ENCODE data around the gene TRAF1.
A peak's percentile ranks its signal among the peaks of the same experiment; 100 is the strongest.

Gene TRAF1

DNA sequence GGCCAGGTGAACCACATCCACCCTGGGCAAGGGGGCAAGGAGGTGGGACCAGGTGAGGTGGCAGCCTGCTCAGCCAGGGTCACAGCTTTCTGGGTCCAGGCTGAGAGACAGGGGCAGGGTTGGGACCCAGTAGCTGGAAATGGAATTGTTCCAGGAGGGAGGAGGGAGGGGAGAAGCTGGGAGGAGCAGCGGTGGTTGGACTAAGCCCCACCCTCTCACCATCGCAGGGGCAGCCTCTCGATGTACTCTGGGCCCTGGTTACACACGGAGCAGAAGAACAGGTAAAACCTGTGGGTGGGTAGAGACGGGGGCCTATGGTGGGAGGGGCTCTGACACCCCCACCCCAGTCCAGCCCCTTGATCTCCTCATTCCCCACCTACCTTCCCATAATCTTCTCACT lies 60.8 kb downstream of the TRAF1 start:
- no peak for DNase-seq

DNA sequence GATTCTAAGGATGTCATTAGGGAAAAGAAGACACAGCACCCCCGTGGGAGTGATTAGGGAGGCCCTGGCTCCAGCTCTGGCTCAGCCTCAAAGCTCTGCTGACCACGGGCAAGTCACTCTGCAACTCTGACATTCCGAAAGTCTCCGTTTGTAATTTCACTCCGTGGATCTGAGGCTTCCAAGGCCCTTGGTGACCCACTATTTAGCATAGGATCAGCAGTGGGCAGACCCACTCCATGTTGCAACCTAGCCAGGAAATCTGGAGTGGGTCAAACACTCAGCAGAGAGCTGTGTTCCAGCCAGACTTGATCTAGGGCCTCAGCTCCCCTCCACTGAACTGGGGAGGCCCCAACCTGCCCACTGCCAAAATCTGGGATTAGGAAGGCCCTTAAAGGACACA lies 61.4 kb downstream of the TRAF1 start:
- no peak for DNase-seq

GRCh38 chr9:120864719-120865118 lies 61.9 kb downstream of the TRAF1 start:
- DNase-seq: no peak

DNA sequence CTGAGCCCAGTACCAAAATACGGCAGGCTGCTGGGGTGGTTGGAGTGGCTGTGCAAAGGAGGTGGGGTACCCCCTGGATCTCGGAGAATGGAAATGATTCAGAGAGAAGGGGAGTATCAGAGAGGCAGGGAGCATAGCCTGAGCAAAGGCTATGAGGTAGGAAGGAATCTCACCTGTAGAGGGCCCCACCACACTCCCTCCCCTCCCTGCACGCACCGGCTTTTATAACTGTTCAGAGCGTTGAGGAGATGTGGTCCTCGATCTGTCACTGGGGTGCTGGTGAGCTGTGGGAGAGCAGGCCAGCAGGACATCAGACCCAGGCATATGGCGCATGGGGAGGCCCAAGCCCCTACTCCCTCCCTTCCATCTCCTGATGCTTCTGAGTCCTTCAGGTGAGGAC lies 62.8 kb downstream of the TRAF1 start:
- DNase-seq: no peak

- DNase-seq: no peak
Observed at GRCh38 chr9:120862452-120862851, 64.1 kb downstream of the TRAF1 start.

DNA sequence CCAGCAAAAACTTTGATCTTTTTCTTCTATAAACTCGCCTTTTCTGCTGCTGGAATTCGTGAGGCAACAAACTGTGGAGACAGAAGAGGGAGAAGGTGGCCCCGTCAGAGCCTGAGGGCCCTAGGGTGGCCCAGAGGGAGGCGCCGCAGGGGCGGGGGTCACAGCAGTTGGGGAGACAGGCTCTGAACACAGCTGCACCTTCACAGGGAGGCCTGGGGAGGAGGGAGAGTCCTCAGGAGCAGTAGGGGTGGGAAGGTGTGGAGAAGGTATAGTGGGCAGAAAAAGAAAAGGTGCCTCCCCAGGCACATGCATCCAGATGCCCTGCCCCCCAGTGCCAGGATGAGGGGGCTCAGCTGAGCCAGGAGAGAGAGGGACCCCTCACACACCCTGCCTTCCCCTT lies 64.7 kb downstream of the TRAF1 start:
- DNase-seq: no peak

DNA sequence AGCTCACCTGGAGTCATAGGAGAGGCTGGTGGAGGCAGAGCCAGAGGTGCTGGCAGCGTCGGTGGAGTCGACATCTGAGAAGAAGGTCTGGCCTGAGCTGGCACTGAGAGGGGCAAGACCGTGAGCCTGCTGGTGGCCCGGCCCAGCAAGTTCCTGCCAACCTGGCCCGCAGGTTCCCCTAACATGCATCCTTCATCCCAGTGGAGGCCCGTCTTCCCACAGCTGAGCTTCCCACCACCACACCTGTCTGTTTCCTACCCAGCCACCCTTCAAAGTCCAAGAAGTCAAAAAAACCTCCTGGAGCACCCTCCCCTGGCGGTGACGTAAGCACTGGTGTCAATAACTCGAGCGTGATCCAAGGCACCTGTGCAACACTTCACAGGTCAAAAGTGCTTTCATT lies 66.5 kb downstream of the TRAF1 start:
- no peak for DNase-seq

DNA sequence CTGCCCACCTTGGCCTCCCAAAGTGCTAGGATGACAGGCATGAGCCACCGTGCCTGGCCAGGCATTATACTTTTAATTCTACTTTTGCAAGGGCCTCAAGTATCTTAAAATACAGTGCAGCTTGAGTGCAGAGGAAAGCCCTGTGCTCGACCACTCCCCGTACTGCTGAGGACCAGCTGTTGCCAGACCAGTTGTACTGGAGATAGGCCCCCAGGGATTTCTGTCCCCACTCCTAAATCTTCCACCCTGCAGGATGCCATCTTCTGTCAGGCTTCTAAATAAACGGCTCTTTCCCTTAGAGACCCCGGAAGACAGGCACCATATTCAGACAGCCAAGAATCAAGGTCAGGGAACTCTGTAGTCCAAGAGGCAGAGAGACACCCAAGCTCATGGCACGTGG lies 67.2 kb downstream of the TRAF1 start:
- DNase-seq: no peak

DNA sequence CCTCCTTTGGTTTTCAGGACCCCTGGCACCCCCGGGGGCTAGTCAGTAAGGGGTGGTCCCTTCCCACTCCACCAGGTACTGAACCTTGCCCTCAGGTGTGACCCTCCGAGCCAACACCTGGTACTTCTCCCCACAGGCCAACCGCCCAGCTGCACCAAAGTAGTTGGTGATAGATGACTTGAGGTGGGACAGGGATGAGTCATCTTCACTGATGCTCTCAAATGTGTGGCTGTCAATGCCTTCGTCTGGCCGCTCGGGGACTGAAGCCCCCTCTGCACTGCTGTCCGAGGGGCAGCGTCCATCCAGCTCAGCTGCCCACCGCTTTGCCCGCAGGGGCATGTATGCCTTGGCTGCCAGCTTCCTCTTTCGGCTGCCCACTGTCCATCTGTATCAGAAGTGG lies 68.7 kb downstream of the TRAF1 start:
- DNase-seq: no peak

- DNase-seq: peak; percentile 53
Observed at GRCh38 chr9:120857481-120857880, 69.1 kb downstream of the TRAF1 start.

- peak; percentile 52 for DNase-seq
Observed at GRCh38 chr9:120856700-120857099, 69.9 kb downstream of the TRAF1 start.

DNA sequence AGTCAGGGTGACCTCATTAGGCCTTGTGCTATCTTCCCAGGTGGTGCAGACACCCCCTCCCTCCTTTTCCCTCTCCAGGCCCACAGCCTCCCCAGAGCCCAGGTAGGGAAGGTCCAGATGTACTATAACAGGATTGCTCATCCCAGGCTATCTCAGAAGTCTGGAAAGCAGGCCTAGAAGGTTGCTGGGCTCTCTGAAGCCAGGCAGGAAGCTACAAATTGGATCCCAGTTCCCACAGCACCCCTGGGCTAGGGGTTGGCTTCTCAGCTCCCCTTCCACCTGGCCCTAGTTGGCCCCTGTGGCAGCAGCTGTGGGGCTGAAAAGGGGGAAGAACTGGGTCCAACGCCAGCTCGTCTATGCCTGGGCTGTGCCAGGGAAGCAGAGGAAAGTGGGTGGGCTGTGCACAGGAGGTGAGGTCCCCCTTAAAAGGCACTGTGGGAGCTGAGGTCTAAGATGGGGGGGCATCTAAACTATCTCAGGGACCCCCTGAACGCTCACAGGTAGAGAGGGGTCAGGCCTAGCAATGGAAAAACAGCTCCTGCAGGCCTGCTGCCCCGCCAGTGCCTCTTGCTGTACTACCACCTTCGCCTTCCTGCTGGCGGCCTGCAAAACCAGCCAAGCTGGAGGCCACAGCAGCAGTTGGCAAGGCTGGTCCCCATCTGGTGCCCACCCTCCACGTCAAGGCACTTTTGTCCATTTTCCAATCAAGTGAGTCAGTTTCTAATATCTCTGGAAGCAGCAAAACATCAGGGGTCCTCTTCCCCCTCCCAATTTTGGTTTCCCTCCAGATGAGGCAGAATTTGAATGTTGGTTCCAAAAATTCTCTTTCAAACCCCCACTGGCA lies 70.5 kb downstream of the TRAF1 start:
- no peak for DNase-seq

DNA sequence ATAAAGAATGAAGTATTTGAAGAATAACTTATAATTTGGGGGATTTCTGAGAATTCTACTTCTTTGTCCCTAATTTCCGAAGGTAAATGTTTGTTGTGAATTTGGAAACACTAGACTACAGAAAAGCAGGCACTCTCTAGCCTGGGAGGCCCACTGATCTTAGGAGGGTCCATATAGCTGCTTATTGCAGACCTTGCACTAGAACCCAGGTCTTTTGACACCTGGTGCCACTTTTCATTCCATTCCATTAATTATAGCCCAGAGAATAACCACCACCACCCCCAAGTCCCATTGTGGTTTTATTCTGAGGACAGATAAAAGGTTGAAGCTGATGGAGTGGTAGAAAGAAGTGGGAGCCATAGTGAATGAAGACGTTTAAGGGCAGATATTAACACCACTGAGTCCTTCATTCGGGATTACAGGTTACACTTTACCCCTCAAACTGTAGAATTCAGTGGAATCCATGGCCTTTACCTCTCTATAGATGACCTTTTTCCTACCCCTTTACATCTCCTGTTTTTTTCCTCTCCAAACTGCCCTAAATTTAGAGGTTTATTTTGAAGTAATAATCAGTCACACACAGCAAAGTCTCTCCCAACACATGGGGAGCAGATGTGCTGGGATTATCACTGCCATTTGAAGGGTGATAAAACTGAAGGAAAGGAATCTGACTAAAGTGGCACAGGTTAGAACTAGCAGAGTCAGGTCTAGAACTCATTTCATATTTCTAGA lies 71.8 kb downstream of the TRAF1 start:
- DNase-seq: no peak

GRCh38 chr9:120853198-120853597 lies 73.4 kb downstream of the TRAF1 start:
- no peak for DNase-seq

Data from SHP77 treated with DMSO at 0.1 percent for 48 hours (cell line).